NOMO-1 (cell line): ENCODE data around the gene DCTN2.
"Not testable (repeated sequence)": the region's sequence is repeated elsewhere in the genome, so short reads cannot be mapped to it uniquely, and the experiment has no call there.

Source experiments
- DNase-seq, 2 experiments: peaks; one replicate each; lab custom pipeline; 2025; ENCODE audit not compliant: unreplicated experiment in 2 of 2; lab: John Stamatoyannopoulos, UW

DCTN2 gene

GRCh38 chr12:57495051-57495701 is 51.8 kb downstream of the DCTN2 start:
- not testable (repeated sequence) for DNase-seq

GRCh38 chr12:57491393-57492280 is 55.4 kb downstream of the DCTN2 start:
- DNase-seq: peak in 1 of 2 experiments; percentile 6

DNA sequence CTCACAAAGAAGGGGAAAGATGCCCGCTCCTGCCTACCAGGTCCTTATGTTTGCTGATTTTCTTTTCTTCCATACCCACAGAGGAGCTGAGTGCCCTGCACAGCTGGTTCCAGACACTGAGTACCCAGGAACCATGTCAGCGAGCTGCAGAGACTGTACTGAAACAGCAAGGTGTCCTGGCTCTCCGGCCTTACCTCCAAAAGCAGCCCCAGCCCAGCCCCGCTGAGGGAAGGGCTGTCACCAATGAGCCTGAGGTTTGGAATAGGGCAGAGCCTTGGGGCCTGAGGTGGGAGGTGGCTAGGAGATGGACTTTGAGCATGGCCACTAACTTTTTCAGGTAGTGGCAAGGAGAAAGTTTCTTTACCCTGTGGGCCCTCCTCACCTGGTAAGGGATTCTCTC is 56.9 kb downstream of the DCTN2 start:
- DNase-seq: no peak

DNA sequence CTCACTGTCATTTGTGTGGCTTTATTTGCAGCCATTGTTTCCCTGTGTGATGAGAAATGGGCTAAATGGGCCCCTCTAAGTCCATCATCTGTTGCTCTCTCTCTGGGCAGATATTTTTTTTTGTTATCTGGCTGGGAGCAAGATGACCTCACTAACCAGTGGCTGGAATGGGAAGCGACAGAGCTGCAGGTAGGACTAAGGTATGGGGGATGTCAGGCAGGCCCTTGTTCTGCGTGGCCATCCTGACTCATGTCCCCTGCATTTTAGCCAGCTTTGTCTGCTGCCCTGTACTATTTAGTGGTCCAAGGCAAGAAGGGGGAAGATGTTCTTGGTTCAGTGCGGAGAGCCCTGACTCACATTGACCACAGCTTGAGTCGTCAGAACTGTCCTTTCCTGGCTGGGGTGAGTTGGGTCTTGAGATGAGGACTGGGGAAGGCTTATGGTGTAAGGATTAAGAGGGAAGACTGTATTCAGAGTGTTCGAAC is 57.8 kb downstream of the DCTN2 start:
- DNase-seq: no peak

- no peak for DNase-seq
Measured at GRCh38 chr12:57488402-57489156, 58.4 kb downstream of the DCTN2 start.

- DNase-seq: peak; percentile 96 to 98
Measured at GRCh38 chr12:57487597-57488401, 59.2 kb downstream of the DCTN2 start, which contains the start of gene MARS1. Gene MARS1, plus strand, starts transcription at chr12:57488068. Its CDS starts 23 bp downstream, at chr12:57488091.

DNA sequence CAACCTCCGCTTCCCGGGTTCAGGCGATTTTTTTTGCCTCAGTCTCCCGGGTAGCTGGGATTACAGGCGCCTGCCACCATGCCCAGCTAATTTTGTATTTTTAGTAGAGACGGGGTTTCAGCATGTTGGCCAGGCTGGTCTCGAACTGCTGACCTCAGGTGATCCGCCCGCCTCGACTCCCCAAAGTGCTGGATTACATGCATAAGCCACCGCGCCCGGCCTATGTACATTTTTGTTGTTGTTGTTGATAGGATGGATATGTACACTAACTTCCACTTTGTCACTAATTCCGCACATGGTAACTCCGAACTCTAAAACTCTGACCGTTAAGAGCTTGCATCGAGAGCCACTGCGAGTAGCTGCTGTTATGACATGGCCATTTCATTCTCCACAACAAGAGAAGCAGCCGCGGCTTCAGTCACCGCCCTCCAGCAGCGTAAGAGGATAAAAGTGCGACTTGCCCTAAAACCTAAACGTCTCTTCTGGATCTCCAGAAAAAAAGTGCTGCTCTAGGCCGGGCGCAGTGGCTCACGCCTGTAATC is 59.9 kb downstream of the DCTN2 start:
- no peak for DNase-seq

DNA sequence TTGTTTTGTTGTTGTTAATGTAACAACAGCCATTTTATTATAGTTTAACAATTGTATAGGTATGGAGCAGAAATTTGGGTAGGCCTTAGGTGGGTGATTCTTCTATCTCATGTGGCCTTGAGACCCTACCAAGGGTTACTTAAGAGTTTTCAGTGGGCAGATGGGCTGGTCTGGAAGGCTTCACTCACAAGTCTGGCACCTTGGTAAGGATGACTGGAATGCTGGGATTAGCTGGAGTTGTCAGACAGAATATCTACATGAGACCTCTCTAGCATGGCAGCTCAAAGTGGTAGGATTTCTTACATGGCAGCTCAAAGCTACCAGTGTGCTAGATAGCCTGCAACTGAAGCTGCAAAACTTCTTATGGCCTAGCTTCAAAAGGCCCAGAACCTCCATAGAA is 61.3 kb downstream of the DCTN2 start:
- no peak for DNase-seq

GRCh38 chr12:57483466-57483865 is 63.5 kb downstream of the DCTN2 start:
- DNase-seq: no peak

GRCh38 chr12:57481671-57482070 is 65.3 kb downstream of the DCTN2 start:
- DNase-seq: no peak
